WTC11 (cell line): ENCODE data around the gene ZFHX3.

ENCODE experiments used
- ESRRA ChIP-seq: sonication (generic); formaldehyde crosslinking; IDR thresholded peaks from 2 replicates; pipeline ENCODE4 v1.8.1; 2022; ENCODE audit warnings: mild to moderate bottlenecking, missing genetic modification reagents, borderline replicate concordance
- NR2C2 ChIP-seq: sonication (generic); formaldehyde crosslinking; IDR thresholded peaks from 2 replicates; pipeline ENCODE4 v1.8.0; 2022; ENCODE audit warnings: mild to moderate bottlenecking, missing genetic modification reagents

- TF ChIP-seq NR2C2 (CRISPR knock-in tag) = no peak
- no peak for TF ChIP-seq ESRRA
Measured at GRCh38 chr16:72979974-72980373, 68.0 kb downstream of the ZFHX3 start.
